SK-N-SH (cell line): ENCODE measurements around the gene MAGEB1.

Source experiments
- CTCF ChIP-seq: fragments of 200-600 bp; sonication (generic); IDR thresholded peaks from 2 replicates; pipeline ENCODE4 v1.6.1; 2017; ENCODE audit warnings: antibody characterized with exemption, mild to moderate bottlenecking, moderate library complexity
- EP300 ChIP-seq, 2 experiments: IDR thresholded peaks; 2 replicates each; pipeline versions ENCODE4 v1.4.0 to v1.6.1; 2012; ENCODE audit warnings: borderline replicate concordance in 1 of 2, low read depth in 1 of 2, low read length in 1 of 2
- FOXJ3 ChIP-seq: sonication (generic); formaldehyde crosslinking; IDR thresholded peaks from 2 replicates; pipeline ENCODE4 v1.5.1; 2020; ENCODE audit warnings: mild to moderate bottlenecking, missing genetic modification reagents
- GABPA ChIP-seq: IDR thresholded peaks from 2 replicates; pipeline ENCODE4 v1.4.0; 2012; ENCODE audit warnings: low read depth, mild to moderate bottlenecking
- RFX5 ChIP-seq: IDR thresholded peaks from 2 replicates; pipeline ENCODE4 v1.6.1; 2012; ENCODE audit warnings: mild to moderate bottlenecking, improper control_type of control experiment, low read length
- SIN3A ChIP-seq: IDR thresholded peaks from 2 replicates; pipeline ENCODE4 v1.6.1; 2012; ENCODE audit warnings: low read depth, mild to moderate bottlenecking, low read length, moderate library complexity, borderline replicate concordance
- TEAD4 ChIP-seq: IDR thresholded peaks from 2 replicates; pipeline ENCODE4 v1.4.0; 2012; ENCODE audit warnings: mild to moderate bottlenecking, borderline replicate concordance; ENCODE audit not compliant: insufficient read depth
- YY1 ChIP-seq: IDR thresholded peaks from 2 replicates; pipeline ENCODE4 v1.4.0; 2012; ENCODE audit warnings: low read depth, mild to moderate bottlenecking
- TF ChIP-seq, protein P1 (sequence below): IDR thresholded peaks from 2 replicates; pipeline ENCODE4 v1.4.0; 2012; ENCODE audit warnings: low read depth

DNA sequence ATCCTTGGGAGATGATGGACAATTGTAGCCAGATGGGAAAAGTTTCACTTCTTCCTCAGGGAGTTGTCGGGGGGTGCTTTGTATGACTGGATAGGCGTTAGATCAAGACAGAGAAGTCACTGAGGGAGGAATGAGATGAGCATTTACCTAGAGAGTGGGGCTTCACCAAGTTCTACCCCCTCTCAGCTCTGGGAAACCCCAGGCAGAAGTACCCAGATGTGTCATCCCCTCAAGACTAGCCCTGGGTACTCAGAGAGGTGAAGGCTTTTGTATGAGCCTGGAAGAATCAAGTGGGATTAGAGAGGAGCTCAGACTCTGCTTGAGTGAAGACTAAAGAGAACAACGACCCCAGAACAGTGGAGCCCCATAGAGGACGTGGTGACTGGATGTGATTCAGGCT is 1.9 kb downstream of the MAGEB1 start:
- TF ChIP-seq SIN3A (no peak), CTCF (no peak), YY1 (no peak), EP300 (IDR thresholded peaks at IDR 0.05; ENCODE audit: borderline replicate concordance in 1 of 2, low read depth in 1 of 2, low read length in 1 of 2) (no peak), FOXJ3 (CRISPR knock-in tag) (no peak), GABPA (no peak), TEAD4 (no peak), RFX5 (no peak)
- TF ChIP-seq, protein P1, sequence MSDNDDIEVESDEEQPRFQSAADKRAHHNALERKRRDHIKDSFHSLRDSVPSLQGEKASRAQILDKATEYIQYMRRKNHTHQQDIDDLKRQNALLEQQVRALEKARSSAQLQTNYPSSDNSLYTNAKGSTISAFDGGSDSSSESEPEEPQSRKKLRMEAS = no peak
